HepG2 (cell line): Measurements from ENCODE around the gene PPP1R15A.

Source experiments
- SIN3A ChIP-seq: IDR thresholded peaks from 2 replicates; pipeline ENCODE4 v1.6.1; 2011; ENCODE audit warnings: low read depth, mild to moderate bottlenecking, control low read depth, low read length, borderline replicate concordance
- THAP7 ChIP-seq: sonication (generic); formaldehyde crosslinking; IDR thresholded peaks from 2 replicates; pipeline ENCODE4 v1.8.1; 2023; ENCODE audit warnings: mild to moderate bottlenecking, missing genetic modification reagents
- YY1 ChIP-seq: IDR thresholded peaks from 2 replicates; pipeline ENCODE4 v1.6.1; 2011; ENCODE audit warnings: low read length, low read depth, moderate library complexity, mild to moderate bottlenecking; ENCODE audit not compliant: insufficient read depth, insufficient replicate concordance

- TF ChIP-seq YY1, result no peak
- TF ChIP-seq THAP7 (CRISPR knock-in tag), result no peak
- TF ChIP-seq SIN3A, result no peak
These were observed 41.3 kb upstream of the PPP1R15A start for GRCh38 chr19:48830965-48831364.
